Measurements from ENCODE around the gene DPM2.

- no peak for TF ChIP-seq CTCF (IDR thresholded peaks at IDR 0.05)
- TF ChIP-seq POLR2A (IDR thresholded peaks at IDR 0.05), result no peak
Observed at GRCh38 chr9:127966416-127967150, 28.9 kb upstream of the DPM2 start.

Data from thyroid gland (tissue), 4 donors.